ENCODE results near the gene CX3CR1.
"Not testable (repeated sequence)": the region's sequence is repeated elsewhere in the genome, so short reads cannot be mapped to it uniquely, and the experiment has no call there.

Gene CX3CR1

GRCh38 chr3:39322936-39323335, 43.1 kb upstream of the CX3CR1 start:
- Histone ChIP-seq H3K4me1 (ENCODE audit: low read length) (no peaks in the 10 kb centered on the region), H3K79me2 (ENCODE audit: low read length) (no peaks in the 10 kb centered on the region), H2AFZ (ENCODE audit: low read length) (no peak overlapping the region), H4K20me1 (ENCODE audit: insufficient read depth, low read length) (no peaks in the 10 kb centered on the region), H3K27me3 (replicated peaks; ENCODE audit: insufficient read depth, low read length) (no peaks in the 10 kb centered on the region), H3K4me3 (ENCODE audit: low read length) (no peak overlapping the region), H3F3A (ENCODE audit: insufficient read depth, low read length) (no peaks in the 10 kb centered on the region), H3K9me2 (replicated peaks; ENCODE audit: insufficient read depth, low read length) (no peaks in the 10 kb centered on the region), H3K9me3 (replicated peaks; ENCODE audit: insufficient read depth, low read length) (no peaks in the 10 kb centered on the region), H3K9ac (ENCODE audit: low read length) (no peak overlapping the region), H3K27ac (ENCODE audit: low read length) (no peak overlapping the region), H3K4me2 (ENCODE audit: low read depth, low read length) (no peak overlapping the region), H3K36me3 (replicated peaks; ENCODE audit: insufficient read depth, low read length) (no peaks in the 10 kb centered on the region)
- DNase-seq: no peak
- TF ChIP-seq EZH2phosphoT487 (IDR thresholded peaks at IDR 0.05; ENCODE audit: low read length) (no peak), CTCF (IDR thresholded peaks at IDR 0.05; ENCODE audit: low read length) (no peak), EZH2 (optimal IDR thresholded peaks at IDR 0.05; ENCODE audit: low read depth, low read length) (no peak)

GRCh38 chr3:39322209-39322715, 42.4 kb upstream of the CX3CR1 start:
- not testable (repeated sequence) for H4K20me1 ChIP-seq (ENCODE audit: insufficient read depth, low read length); H3K4me1 ChIP-seq (ENCODE audit: low read length); H3K9ac ChIP-seq (ENCODE audit: low read length); H3K27ac ChIP-seq (ENCODE audit: low read length); DNase-seq; H3K9me2 ChIP-seq (replicated peaks; ENCODE audit: insufficient read depth, low read length); H3K36me3 ChIP-seq (replicated peaks; ENCODE audit: insufficient read depth, low read length); H3F3A ChIP-seq (ENCODE audit: insufficient read depth, low read length); H3K27me3 ChIP-seq (replicated peaks; ENCODE audit: insufficient read depth, low read length); H2AFZ ChIP-seq (ENCODE audit: low read length); H3K4me3 ChIP-seq (ENCODE audit: low read length); H3K79me2 ChIP-seq (ENCODE audit: low read length); H3K9me3 ChIP-seq (replicated peaks; ENCODE audit: insufficient read depth, low read length); H3K4me2 ChIP-seq (ENCODE audit: low read depth, low read length)

- H2AFZ ChIP-seq (ENCODE audit: low read length): 0 out of 2 replicates have a peak overlapping the region, but pooled peaks have one; percentile 22
- not testable (repeated sequence) for H3K4me1 ChIP-seq (ENCODE audit: low read length); H3K9me3 ChIP-seq (replicated peaks; ENCODE audit: insufficient read depth, low read length); H3K36me3 ChIP-seq (replicated peaks; ENCODE audit: insufficient read depth, low read length); H3F3A ChIP-seq (ENCODE audit: insufficient read depth, low read length); H3K27ac ChIP-seq (ENCODE audit: low read length); H3K9me2 ChIP-seq (replicated peaks; ENCODE audit: insufficient read depth, low read length); H3K27me3 ChIP-seq (replicated peaks; ENCODE audit: insufficient read depth, low read length); H3K4me2 ChIP-seq (ENCODE audit: low read depth, low read length); H4K20me1 ChIP-seq (ENCODE audit: insufficient read depth, low read length); H3K4me3 ChIP-seq (ENCODE audit: low read length); H3K9ac ChIP-seq (ENCODE audit: low read length); H3K79me2 ChIP-seq (ENCODE audit: low read length)
- DNase-seq: peak; percentile 18
These were observed 41.7 kb upstream of the CX3CR1 start for GRCh38 chr3:39321574-39321983.

GRCh38 chr3:39319249-39319648, 39.4 kb upstream of the CX3CR1 start:
- H3K36me3 ChIP-seq (replicated peaks; ENCODE audit: insufficient read depth, low read length): no peaks in the 10 kb centered on the region
- no peak for DNase-seq
- no peaks in the 10 kb centered on the region for H4K20me1 ChIP-seq (ENCODE audit: insufficient read depth, low read length)
- H2AFZ ChIP-seq (ENCODE audit: low read length): no peak overlapping the region
- no peaks in the 10 kb centered on the region for H3K27me3 ChIP-seq (replicated peaks; ENCODE audit: insufficient read depth, low read length)
- H3K9me2 ChIP-seq (replicated peaks; ENCODE audit: insufficient read depth, low read length): no peaks in the 10 kb centered on the region
- no peaks in the 10 kb centered on the region for H3K9me3 ChIP-seq (replicated peaks; ENCODE audit: insufficient read depth, low read length)
- no peaks in the 10 kb centered on the region for H3K4me1 ChIP-seq (ENCODE audit: low read length)
- no peak overlapping the region for H3K9ac ChIP-seq (ENCODE audit: low read length)
- no peaks in the 10 kb centered on the region for H3K79me2 ChIP-seq (ENCODE audit: low read length)
- no peak for TF ChIP-seq CTCF (IDR thresholded peaks at IDR 0.05; ENCODE audit: low read length)
- no peak for TF ChIP-seq EZH2phosphoT487 (IDR thresholded peaks at IDR 0.05; ENCODE audit: low read length)
- no peak for TF ChIP-seq EZH2 (optimal IDR thresholded peaks at IDR 0.05; ENCODE audit: low read depth, low read length)
- no peaks in the 10 kb centered on the region for H3F3A ChIP-seq (ENCODE audit: insufficient read depth, low read length)
- H3K4me3 ChIP-seq (ENCODE audit: low read length): no peak overlapping the region
- H3K4me2 ChIP-seq (ENCODE audit: low read depth, low read length): no peak overlapping the region
- no peak overlapping the region for H3K27ac ChIP-seq (ENCODE audit: low read length)
